Thyroid gland (tissue), 4 donors: Measurements from ENCODE around the gene CAMLG.

Experiments used
- CTCF ChIP-seq, 6 experiments: fragments of 200-600 bp in 3 of 6; fragments of 450-650 bp in 3 of 6; sonication (generic) in 3 of 6; IDR thresholded peaks; one replicate each; pipeline ENCODE4 v1.5.1; 2016 to 2019; ENCODE audit warnings: antibody characterized with exemption in 6 of 6, mild to moderate bottlenecking in 2 of 6, inconsistent platforms in 1 of 6, moderate library complexity in 1 of 6
- POLR2A ChIP-seq, 2 donors: fragments of 450-650 bp; IDR thresholded peaks; one replicate each; pipeline ENCODE4 v1.6.1; 2017; ENCODE audit warnings: antibody characterized with exemption in 2 of 2, mild to moderate bottlenecking in 2 of 2, moderate library complexity in 1 of 2

- TF ChIP-seq CTCF (IDR thresholded peaks at IDR 0.05) (no peak), POLR2A (IDR thresholded peaks at IDR 0.05) (no peak)
Measured at GRCh38 chr5:134741052-134741451, 2.7 kb downstream of the CAMLG start.
